GM12878 (cell line): ENCODE results near the gene C5orf46. TPM values are rescaled to one million over a fixed set of nuclear protein-coding genes. Genes with fewer than 3 reads are reported as not detected.

ENCODE experiments used
- ATAC-seq: fragments of 200-7000 bp; cut with Tn5 transposase; 3 replicates; pipeline ENCODE4 v1.9.1; 2020; ENCODE audit warnings: mild to moderate bottlenecking, moderate library complexity
- BruUV-seq: library from RNA; stranded (reverse); fragments of 400-500 nt; replicated peaks from 2 replicates; lab custom pipeline; 2021; lab: Mats Ljungman, UMichigan
- CTCF ChIA-PET: fragments of 300-600 bp; sonication (Branson Sonifier 250); formaldehyde crosslinking; extraction: SDS; loops from one replicate; lab custom pipeline; 2021; ENCODE audit warnings: inconsistent platforms; lab: Yijun Ruan, JAX
- POLR2A ChIA-PET: fragments of 350-600 bp; formaldehyde crosslinking; extraction: SDS; loops from one replicate; lab custom pipeline; 2021; ENCODE audit warnings: inconsistent platforms; lab: Charles Lee
- RAD21 ChIA-PET: fragments of 300-600 bp; sonication (Branson Sonifier 250); formaldehyde crosslinking; loops from one replicate; lab custom pipeline; 2023; ENCODE audit warnings: antibody characterized with exemption; ENCODE audit not compliant: unreplicated experiment; lab: Charles Lee
- SMC1A ChIA-PET: fragments of 300-600 bp; sonication (Branson Sonifier 250); formaldehyde crosslinking; loops from one replicate; lab custom pipeline; 2023; ENCODE audit not compliant: unreplicated experiment, uncharacterized antibody; lab: Charles Lee
- DNase-seq: peaks from one replicate; pipeline ENCODE4 v3.0.0-alpha.2; 2011; ENCODE audit warnings: low read depth, low spot score
- FAIRE-seq: peaks from 3 replicates; lab custom pipeline; 2011; peaks lifted over from hg19 to GRCh38; lab: Jason Lieb, UNC
- H2AFZ ChIP-seq: 2 replicates; pipeline ENCODE4 v1.6.0; 2011; ENCODE audit warnings: low read depth, low read length, control low read depth; ENCODE audit not compliant: control insufficient read depth
- H3K27ac ChIP-seq: 2 replicates; pipeline ENCODE4 v1.5.1; 2011; ENCODE audit warnings: control low read depth; ENCODE audit not compliant: control insufficient read depth, insufficient read depth
- H3K27me3 ChIP-seq, 2 experiments: replicated peaks in 1 of 2; 2 replicates each; pipeline versions ENCODE4 v1.6.0 to v1.6.1; 2011; ENCODE audit warnings: low read length in 1 of 2; ENCODE audit not compliant: control insufficient read depth in 2 of 2, insufficient read depth in 2 of 2
- H3K36me3 ChIP-seq, 2 experiments: 2 replicates each; pipeline ENCODE4 v1.5.1; 2011; ENCODE audit warnings: low read length in 1 of 2; ENCODE audit not compliant: control insufficient read depth in 2 of 2, insufficient read depth in 2 of 2
- H3K4me1 ChIP-seq: 2 replicates; pipeline ENCODE4 v1.6.1; 2011; ENCODE audit warnings: mild to moderate bottlenecking, low read length, moderate library complexity, mixed read lengths; ENCODE audit not compliant: control insufficient read depth, insufficient read depth
- H3K4me2 ChIP-seq: 2 replicates; pipeline ENCODE4 v1.6.0; 2011; ENCODE audit warnings: control low read depth; ENCODE audit not compliant: control insufficient read depth, insufficient read depth
- H3K4me3 ChIP-seq: fragments of 200-600 bp; sonication (generic); 2 replicates; pipeline ENCODE4 v1.5.1; 2016
- H3K79me2 ChIP-seq: 2 replicates; pipeline ENCODE4 v1.6.0; 2011; ENCODE audit warnings: low read length; ENCODE audit not compliant: control insufficient read depth, insufficient read depth
- H3K9ac ChIP-seq: 2 replicates; pipeline ENCODE4 v1.8.0; 2011; ENCODE audit warnings: low read length, control low read depth, mixed read lengths; ENCODE audit not compliant: control insufficient read depth, insufficient read depth
- H3K9me3 ChIP-seq: replicated peaks from 3 replicates; pipeline ENCODE4 v1.5.1; 2011; ENCODE audit warnings: mild to moderate bottlenecking, low read length; ENCODE audit not compliant: control insufficient read depth, insufficient read depth
- H4K20me1 ChIP-seq: 2 replicates; pipeline ENCODE4 v1.6.0; 2011; ENCODE audit not compliant: control insufficient read depth, insufficient read depth
- ATF2 ChIP-seq: IDR thresholded peaks from 2 replicates; pipeline ENCODE4 v1.6.1; 2012; ENCODE audit warnings: low read length, inconsistent platforms
- CBFB ChIP-seq: IDR thresholded peaks from 2 replicates; pipeline ENCODE4 v1.6.1; 2016; ENCODE audit warnings: antibody characterized with exemption, low read depth
- CREM ChIP-seq: IDR thresholded peaks from 2 replicates; pipeline ENCODE4 v1.6.1; 2014; ENCODE audit warnings: antibody characterized with exemption, low read depth
- ETV6 ChIP-seq, 2 experiments: fragments of 450-650 bp in 1 of 2; IDR thresholded peaks in 1 of 2; conservative IDR thresholded peaks in 1 of 2; 2 replicates each; pipeline ENCODE4 v1.6.1; 2014; ENCODE audit warnings: antibody characterized with exemption in 1 of 2, borderline replicate concordance in 1 of 2, low read depth in 1 of 2, mild to moderate bottlenecking in 1 of 2, moderate library complexity in 1 of 2
- KAT2A ChIP-seq: conservative IDR thresholded peaks from 2 replicates; pipeline ENCODE4 v1.6.1; 2011; ENCODE audit warnings: low read depth, low read length; ENCODE audit not compliant: control insufficient read depth
- MEF2B ChIP-seq: fragments of 450-650 bp; IDR thresholded peaks from 2 replicates; pipeline ENCODE4 v1.6.1; 2018; ENCODE audit warnings: mild to moderate bottlenecking, moderate library complexity; ENCODE audit not compliant: partially characterized antibody, poor library complexity, severe bottlenecking
- NR2C1 ChIP-seq: fragments of 450-650 bp; IDR thresholded peaks from 2 replicates; pipeline ENCODE4 v1.6.1; 2017; ENCODE audit warnings: antibody characterized with exemption, mild to moderate bottlenecking, moderate library complexity
- NR2C2 ChIP-seq: IDR thresholded peaks from 2 replicates; pipeline ENCODE4 v1.6.1; 2011; ENCODE audit warnings: borderline replicate concordance, low read depth; ENCODE audit not compliant: control insufficient read depth, insufficient read length
- PBX3 ChIP-seq: IDR thresholded peaks from 2 replicates; pipeline ENCODE4 v1.6.1; 2011; ENCODE audit warnings: mild to moderate bottlenecking, low read depth, low read length, moderate library complexity; ENCODE audit not compliant: insufficient replicate concordance
- POU2F2 ChIP-seq: IDR thresholded peaks from 3 replicates; pipeline ENCODE4 v1.6.1; 2011; ENCODE audit warnings: low read depth, mild to moderate bottlenecking, low read length, borderline replicate concordance
- TCF3 ChIP-seq: IDR thresholded peaks from 2 replicates; pipeline ENCODE4 v1.6.1; 2012; ENCODE audit warnings: low read depth, mild to moderate bottlenecking, low read length, borderline replicate concordance; ENCODE audit not compliant: insufficient read depth
- ZBTB33 ChIP-seq: fragments of 450-650 bp; IDR thresholded peaks from 2 replicates; pipeline ENCODE4 v1.6.1; 2017; ENCODE audit warnings: mild to moderate bottlenecking
- ZBTB4 ChIP-seq: fragments of 450-650 bp; formaldehyde crosslinking; IDR thresholded peaks from 2 replicates; pipeline ENCODE4 v1.4.0; 2022; ENCODE audit warnings: mild to moderate bottlenecking, moderate library complexity
- ZNF207 ChIP-seq: fragments of 450-650 bp; IDR thresholded peaks from 2 replicates; pipeline ENCODE4 v1.6.1; 2014; ENCODE audit warnings: antibody characterized with exemption, mild to moderate bottlenecking, borderline replicate concordance
- WGBS: methylation state at CpG from one replicate; pipeline ENCODE4 v1.1.6; 2016; ENCODE audit warnings: low lambda C conversion rate; ENCODE audit not compliant: insufficient replicate concordance, insufficient coverage; ENCODE audit errors: missing lambda C conversion rate; 5-methylcytosine and 5-hydroxymethylcytosine counted together
- in situ Hi-C: fragments of 300-500 bp; cut with MboI; formaldehyde crosslinking; loops from 9 replicates; pipeline ENCODE4 v1.14.3; 2018; ENCODE audit warnings: mixed read lengths
- intact Hi-C: fragments of 100-400 bp; cut with micrococcal nuclease; formaldehyde crosslinking; loops from one replicate; pipeline ENCODE4 v1.14.2; 2022; ENCODE audit not compliant: unreplicated experiment
- polyA plus RNA-seq, 11 experiments: library from polyadenylated mRNA; depleted of rRNA in 4 of 11; unstranded in 6 of 11; stranded (reverse) in 5 of 11; fragments of >200 nt; fragmentation: Nextera tagmentation in 4 of 11; fragmentation: Illumina TruSeq in 1 of 11; extraction: Ambion mirVana in 4 of 11; extraction: Trizol in 1 of 11; gene quantifications; 1 replicate in 1 of 11; 2 replicates in 10 of 11; pipeline versions ENCODE4 v1.2.1 to v1.2.3, GENCODE V29; 2011 to 2016; ENCODE audit warnings: inconsistent platforms in 2 of 11, missing spikeins in 2 of 11, low read depth in 1 of 11
- total RNA-seq, 4 experiments: library from RNA; depleted of rRNA in 3 of 4; stranded (reverse); fragments of >200 nt in 3 of 4; fragmentation: Illumina TruSeq in 1 of 4; extraction: Trizol in 1 of 4; gene quantifications; 2 replicates each; pipeline versions ENCODE4 v1.2.1 to v1.2.3, GENCODE V29; 2013 to 2021

The C5orf46 gene
- total and polyA plus RNA-seq, 10 of the 15 experiments (the other 5 are each of a cell fraction or from before 2014, with no cell fraction given): not detected

DNA sequence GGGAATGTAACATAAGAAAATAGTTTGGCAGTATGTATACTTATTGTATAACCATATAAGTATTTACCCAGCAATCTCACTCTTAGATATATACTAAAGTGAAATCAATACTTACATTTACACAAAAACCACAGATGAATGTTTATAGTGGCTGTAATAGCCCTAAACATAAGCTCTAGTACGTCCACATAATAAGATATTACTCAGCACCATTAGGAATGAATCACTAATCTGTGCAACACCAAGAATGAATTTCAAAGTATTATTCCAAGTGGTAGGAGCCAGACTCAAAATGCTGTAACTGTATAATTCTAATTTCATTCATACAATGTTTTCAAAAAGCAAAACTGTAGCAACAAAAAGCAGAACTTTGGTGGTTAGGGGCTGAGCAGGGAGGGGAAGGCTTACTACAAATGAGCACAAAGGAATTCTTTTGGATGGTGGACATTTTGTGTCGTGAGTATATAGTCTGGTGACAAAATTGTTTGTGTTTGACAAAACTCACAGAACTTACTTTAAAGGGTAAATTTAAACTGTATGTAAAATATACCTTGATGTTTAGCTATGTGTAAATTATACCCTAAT is 11.9 kb upstream of the C5orf46 start:
- Histone ChIP-seq H3K27me3 (no peaks in the 10 kb centered on the region), H2AFZ (no peak overlapping the region), H3K9ac (no peak overlapping the region), H3K36me3 (no peaks in the 10 kb centered on the region), H3K27ac (no peak overlapping the region), H3K4me3 (no peak overlapping the region), H3K4me1 (no peaks in the 10 kb centered on the region), H3K4me2 (no peak overlapping the region), H3K79me2 (no peaks in the 10 kb centered on the region), H4K20me1 (no peaks in the 10 kb centered on the region), H3K9me3 (no peaks in the 10 kb centered on the region)
- ChIA-PET POLR2A (no interaction called here), SMC1A (interaction anchor here (0.6 kb wide), 1 partner anchor 8 kb away, joined by 3 read pairs; no protein-coding TSS in a partner anchor), CTCF (no interaction called here), RAD21 (no interaction called here)
- DNase-seq: no peak
- BruUV-seq: no TSS peak
- 2% methylated on average over 2 of the region's 2 CpGs for WGBS
- in situ Hi-C loops (no loop called here), intact Hi-C loops (no loop called here)
- no peak for FAIRE-seq
- ATAC-seq: no peak
- TF ChIP-seq PBX3: no peak
- TF ChIP-seq NR2C2: no peak
- no peak for TF ChIP-seq CREM
- no peak for TF ChIP-seq TCF3
- no peak for TF ChIP-seq CBFB
- TF ChIP-seq ZBTB33: no peak
- no peak for TF ChIP-seq ETV6 (conservative IDR thresholded peaks at IDR 0.05 in 1 of 2, IDR thresholded peaks at IDR 0.05 in 1 of 2; ENCODE audit: borderline replicate concordance in 1 of 2, low read depth in 1 of 2)
- no peak for TF ChIP-seq NR2C1
- TF ChIP-seq KAT2A: no peak
- no peak for TF ChIP-seq MEF2B
- no peak for TF ChIP-seq ZBTB4 (CRISPR knock-in tag)
- no peak for TF ChIP-seq POU2F2
- no peak for TF ChIP-seq ATF2
- TF ChIP-seq ZNF207: no peak
